HEK293 (cell line): ENCODE results near the gene VEGFB.

Source experiments
- ZNF138 ChIP-seq: fragments of 450-650 bp; formaldehyde crosslinking; IDR thresholded peaks from 2 replicates; pipeline ENCODE4 v1.5.1; 2016; ENCODE audit warnings: missing biosample characterization, missing genetic modification characterization, borderline replicate concordance
- ZNF202 ChIP-seq: fragments of 450-650 bp; formaldehyde crosslinking; IDR thresholded peaks from 2 replicates; pipeline ENCODE4 v1.5.1; 2016; ENCODE audit warnings: missing biosample characterization, missing genetic modification characterization, borderline replicate concordance
- ZNF274 ChIP-seq, 2 experiments: fragments of 200-500 bp in 1 of 2; fragments of 450-650 bp in 1 of 2; sonication (Bioruptor generic) in 1 of 2; formaldehyde crosslinking in 1 of 2; IDR thresholded peaks; 2 replicates each; pipeline versions ENCODE4 v1.5.1 to v1.6.1; 2014 to 2016; ENCODE audit warnings: borderline replicate concordance in 1 of 2, inconsistent platforms in 1 of 2, low read length in 1 of 2, missing biosample characterization in 1 of 2, missing genetic modification characterization in 1 of 2
- ZNF501 ChIP-seq: fragments of 450-650 bp; formaldehyde crosslinking; IDR thresholded peaks from 2 replicates; pipeline ENCODE4 v1.5.1; 2016; ENCODE audit warnings: missing biosample characterization, missing genetic modification characterization
- ZNF558 ChIP-seq: fragments of 450-650 bp; formaldehyde crosslinking; IDR thresholded peaks from 2 replicates; pipeline ENCODE4 v1.5.1; 2016; ENCODE audit warnings: missing biosample characterization, missing genetic modification characterization
- ZNF600 ChIP-seq: fragments of 450-650 bp; formaldehyde crosslinking; IDR thresholded peaks from 2 replicates; pipeline ENCODE4 v1.5.1; 2016; ENCODE audit warnings: missing biosample characterization, missing genetic modification characterization
- ZSCAN16 ChIP-seq: fragments of 450-650 bp; formaldehyde crosslinking; IDR thresholded peaks from 2 replicates; pipeline ENCODE4 v1.5.1; 2016; ENCODE audit warnings: missing biosample characterization, missing genetic modification characterization
- TF ChIP-seq, protein P1 (sequence below): fragments of 450-650 bp; formaldehyde crosslinking; IDR thresholded peaks from 2 replicates; pipeline ENCODE4 v1.5.1; 2016; ENCODE audit warnings: missing biosample characterization, missing genetic modification characterization
- TF ChIP-seq, protein P2 (sequence below): fragments of 450-650 bp; IDR thresholded peaks from 2 replicates; pipeline ENCODE4 v1.5.1; 2018; ENCODE audit warnings: missing biosample characterization, missing genetic modification characterization
- TF ChIP-seq, protein P3 (sequence below): fragments of 450-650 bp; formaldehyde crosslinking; IDR thresholded peaks from 2 replicates; pipeline ENCODE4 v1.5.1; 2016; ENCODE audit warnings: missing biosample characterization, missing genetic modification characterization
- TF ChIP-seq, protein P4 (sequence below): sonication (generic); formaldehyde crosslinking; IDR thresholded peaks from 2 replicates; pipeline ENCODE4 v1.8.1; 2022; ENCODE audit warnings: mild to moderate bottlenecking, moderate library complexity, missing genetic modification reagents
- TF ChIP-seq, protein P5 (sequence below): fragments of 450-650 bp; formaldehyde crosslinking; IDR thresholded peaks from 2 replicates; pipeline ENCODE4 v1.5.1; 2016; ENCODE audit warnings: missing biosample characterization, missing genetic modification characterization, borderline replicate concordance

DNA sequence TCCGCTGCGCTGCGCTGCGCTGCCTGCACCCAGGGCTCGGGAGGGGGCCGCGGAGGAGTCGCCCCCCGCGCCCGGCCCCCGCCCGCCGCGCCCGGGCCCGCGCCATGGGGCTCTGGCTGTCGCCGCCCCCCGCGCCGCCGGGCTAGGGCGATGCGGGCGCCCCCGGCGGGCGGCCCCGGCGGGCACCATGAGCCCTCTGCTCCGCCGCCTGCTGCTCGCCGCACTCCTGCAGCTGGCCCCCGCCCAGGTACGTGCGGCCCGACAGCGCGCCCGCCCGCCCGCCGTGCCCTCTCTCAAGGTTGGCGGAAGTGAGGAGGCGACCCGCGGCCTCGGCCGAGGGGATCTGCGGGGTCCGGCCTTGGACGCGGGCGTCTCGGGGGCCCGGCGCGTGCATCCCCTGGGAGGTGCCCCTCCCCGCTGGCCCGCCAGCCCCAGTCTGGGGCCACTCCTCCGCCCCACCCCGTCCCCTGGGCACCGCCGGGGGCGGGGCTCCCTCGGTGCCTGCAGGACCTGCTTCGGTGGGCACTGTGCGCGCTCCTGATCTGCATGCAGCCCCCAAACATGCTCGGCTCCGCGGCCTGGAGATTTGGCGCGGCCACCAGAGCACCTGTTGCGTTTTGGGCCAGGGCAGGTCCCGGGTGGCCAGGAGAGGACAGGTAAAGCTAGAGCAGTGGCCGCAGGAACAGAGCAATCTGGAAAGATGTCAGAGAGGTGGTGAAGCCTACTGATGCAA is 429 bp downstream of the VEGFB start:
- TF ChIP-seq, protein P1, sequence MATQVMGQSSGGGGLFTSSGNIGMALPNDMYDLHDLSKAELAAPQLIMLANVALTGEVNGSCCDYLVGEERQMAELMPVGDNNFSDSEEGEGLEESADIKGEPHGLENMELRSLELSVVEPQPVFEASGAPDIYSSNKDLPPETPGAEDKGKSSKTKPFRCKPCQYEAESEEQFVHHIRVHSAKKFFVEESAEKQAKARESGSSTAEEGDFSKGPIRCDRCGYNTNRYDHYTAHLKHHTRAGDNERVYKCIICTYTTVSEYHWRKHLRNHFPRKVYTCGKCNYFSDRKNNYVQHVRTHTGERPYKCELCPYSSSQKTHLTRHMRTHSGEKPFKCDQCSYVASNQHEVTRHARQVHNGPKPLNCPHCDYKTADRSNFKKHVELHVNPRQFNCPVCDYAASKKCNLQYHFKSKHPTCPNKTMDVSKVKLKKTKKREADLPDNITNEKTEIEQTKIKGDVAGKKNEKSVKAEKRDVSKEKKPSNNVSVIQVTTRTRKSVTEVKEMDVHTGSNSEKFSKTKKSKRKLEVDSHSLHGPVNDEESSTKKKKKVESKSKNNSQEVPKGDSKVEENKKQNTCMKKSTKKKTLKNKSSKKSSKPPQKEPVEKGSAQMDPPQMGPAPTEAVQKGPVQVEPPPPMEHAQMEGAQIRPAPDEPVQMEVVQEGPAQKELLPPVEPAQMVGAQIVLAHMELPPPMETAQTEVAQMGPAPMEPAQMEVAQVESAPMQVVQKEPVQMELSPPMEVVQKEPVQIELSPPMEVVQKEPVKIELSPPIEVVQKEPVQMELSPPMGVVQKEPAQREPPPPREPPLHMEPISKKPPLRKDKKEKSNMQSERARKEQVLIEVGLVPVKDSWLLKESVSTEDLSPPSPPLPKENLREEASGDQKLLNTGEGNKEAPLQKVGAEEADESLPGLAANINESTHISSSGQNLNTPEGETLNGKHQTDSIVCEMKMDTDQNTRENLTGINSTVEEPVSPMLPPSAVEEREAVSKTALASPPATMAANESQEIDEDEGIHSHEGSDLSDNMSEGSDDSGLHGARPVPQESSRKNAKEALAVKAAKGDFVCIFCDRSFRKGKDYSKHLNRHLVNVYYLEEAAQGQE (tag by site-specific recombination): no peak
- TF ChIP-seq, protein P2, sequence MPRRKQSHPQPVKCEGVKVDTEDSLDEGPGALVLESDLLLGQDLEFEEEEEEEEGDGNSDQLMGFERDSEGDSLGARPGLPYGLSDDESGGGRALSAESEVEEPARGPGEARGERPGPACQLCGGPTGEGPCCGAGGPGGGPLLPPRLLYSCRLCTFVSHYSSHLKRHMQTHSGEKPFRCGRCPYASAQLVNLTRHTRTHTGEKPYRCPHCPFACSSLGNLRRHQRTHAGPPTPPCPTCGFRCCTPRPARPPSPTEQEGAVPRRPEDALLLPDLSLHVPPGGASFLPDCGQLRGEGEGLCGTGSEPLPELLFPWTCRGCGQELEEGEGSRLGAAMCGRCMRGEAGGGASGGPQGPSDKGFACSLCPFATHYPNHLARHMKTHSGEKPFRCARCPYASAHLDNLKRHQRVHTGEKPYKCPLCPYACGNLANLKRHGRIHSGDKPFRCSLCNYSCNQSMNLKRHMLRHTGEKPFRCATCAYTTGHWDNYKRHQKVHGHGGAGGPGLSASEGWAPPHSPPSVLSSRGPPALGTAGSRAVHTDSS (tag by site-specific recombination): no peak
- TF ChIP-seq, protein P3, sequence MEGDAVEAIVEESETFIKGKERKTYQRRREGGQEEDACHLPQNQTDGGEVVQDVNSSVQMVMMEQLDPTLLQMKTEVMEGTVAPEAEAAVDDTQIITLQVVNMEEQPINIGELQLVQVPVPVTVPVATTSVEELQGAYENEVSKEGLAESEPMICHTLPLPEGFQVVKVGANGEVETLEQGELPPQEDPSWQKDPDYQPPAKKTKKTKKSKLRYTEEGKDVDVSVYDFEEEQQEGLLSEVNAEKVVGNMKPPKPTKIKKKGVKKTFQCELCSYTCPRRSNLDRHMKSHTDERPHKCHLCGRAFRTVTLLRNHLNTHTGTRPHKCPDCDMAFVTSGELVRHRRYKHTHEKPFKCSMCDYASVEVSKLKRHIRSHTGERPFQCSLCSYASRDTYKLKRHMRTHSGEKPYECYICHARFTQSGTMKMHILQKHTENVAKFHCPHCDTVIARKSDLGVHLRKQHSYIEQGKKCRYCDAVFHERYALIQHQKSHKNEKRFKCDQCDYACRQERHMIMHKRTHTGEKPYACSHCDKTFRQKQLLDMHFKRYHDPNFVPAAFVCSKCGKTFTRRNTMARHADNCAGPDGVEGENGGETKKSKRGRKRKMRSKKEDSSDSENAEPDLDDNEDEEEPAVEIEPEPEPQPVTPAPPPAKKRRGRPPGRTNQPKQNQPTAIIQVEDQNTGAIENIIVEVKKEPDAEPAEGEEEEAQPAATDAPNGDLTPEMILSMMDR (tag by site-specific recombination): no peak
- no peak for TF ChIP-seq ZNF558
- TF ChIP-seq, protein P4, sequence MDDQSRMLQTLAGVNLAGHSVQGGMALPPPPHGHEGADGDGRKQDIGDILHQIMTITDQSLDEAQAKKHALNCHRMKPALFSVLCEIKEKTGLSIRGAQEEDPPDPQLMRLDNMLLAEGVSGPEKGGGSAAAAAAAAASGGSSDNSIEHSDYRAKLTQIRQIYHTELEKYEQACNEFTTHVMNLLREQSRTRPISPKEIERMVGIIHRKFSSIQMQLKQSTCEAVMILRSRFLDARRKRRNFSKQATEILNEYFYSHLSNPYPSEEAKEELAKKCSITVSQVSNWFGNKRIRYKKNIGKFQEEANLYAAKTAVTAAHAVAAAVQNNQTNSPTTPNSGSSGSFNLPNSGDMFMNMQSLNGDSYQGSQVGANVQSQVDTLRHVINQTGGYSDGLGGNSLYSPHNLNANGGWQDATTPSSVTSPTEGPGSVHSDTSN (CRISPR knock-in tag): no peak
- TF ChIP-seq ZNF202: no peak
- TF ChIP-seq ZSCAN16: no peak
- no peak for TF ChIP-seq ZNF274 (IDR thresholded peaks at IDR 0.05; ENCODE audit: low read length)
- TF ChIP-seq ZNF274 (tag by site-specific recombination; IDR thresholded peaks at IDR 0.05; ENCODE audit: borderline replicate concordance): no peak
- TF ChIP-seq ZNF501 (tag by site-specific recombination): no peak
- no peak for TF ChIP-seq ZNF138 (tag by site-specific recombination)
- TF ChIP-seq ZNF600: no peak
- TF ChIP-seq, protein P5, sequence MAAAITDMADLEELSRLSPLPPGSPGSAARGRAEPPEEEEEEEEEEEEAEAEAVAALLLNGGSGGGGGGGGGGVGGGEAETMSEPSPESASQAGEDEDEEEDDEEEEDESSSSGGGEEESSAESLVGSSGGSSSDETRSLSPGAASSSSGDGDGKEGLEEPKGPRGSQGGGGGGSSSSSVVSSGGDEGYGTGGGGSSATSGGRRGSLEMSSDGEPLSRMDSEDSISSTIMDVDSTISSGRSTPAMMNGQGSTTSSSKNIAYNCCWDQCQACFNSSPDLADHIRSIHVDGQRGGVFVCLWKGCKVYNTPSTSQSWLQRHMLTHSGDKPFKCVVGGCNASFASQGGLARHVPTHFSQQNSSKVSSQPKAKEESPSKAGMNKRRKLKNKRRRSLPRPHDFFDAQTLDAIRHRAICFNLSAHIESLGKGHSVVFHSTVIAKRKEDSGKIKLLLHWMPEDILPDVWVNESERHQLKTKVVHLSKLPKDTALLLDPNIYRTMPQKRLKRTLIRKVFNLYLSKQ (tag by site-specific recombination): no peak
